Ascending aorta (tissue), 2 donors: ENCODE results near the gene ZNHIT3. TPM values are rescaled to one million over a fixed set of nuclear protein-coding genes. Genes with fewer than 3 reads are reported as not detected.

ENCODE experiments used
- DNase-seq, 2 donors: peaks; one replicate each; pipeline ENCODE4 v3.0.0-alpha.2; 2019; ENCODE audit warnings: low spot score in 2 of 2
- H3K27ac ChIP-seq, 2 donors: fragments of 200-600 bp; sonication (generic); one replicate each; pipeline ENCODE4 v1.5.1; 2016 to 2017; ENCODE audit warnings: mild to moderate bottlenecking in 1 of 2
- H3K27me3 ChIP-seq: fragments of 200-600 bp; sonication (generic); one replicate; pipeline ENCODE4 v1.5.1; 2017
- H3K36me3 ChIP-seq, 2 donors: fragments of 200-600 bp; sonication (generic); one replicate each; pipeline ENCODE4 v1.5.1; 2016
- H3K4me1 ChIP-seq, 2 donors: fragments of 200-600 bp; sonication (generic); one replicate each; pipeline ENCODE4 v1.5.1; 2016 to 2017; ENCODE audit warnings: mild to moderate bottlenecking in 1 of 2
- H3K4me3 ChIP-seq, 2 donors: fragments of 200-600 bp; sonication (generic); one replicate each; pipeline ENCODE4 v1.5.1; 2016 to 2017; ENCODE audit warnings: mild to moderate bottlenecking in 1 of 2
- H3K9me3 ChIP-seq, 2 donors: fragments of 200-600 bp; sonication (generic); one replicate each; pipeline ENCODE4 v1.5.1; 2016
- CTCF ChIP-seq, 3 experiments: fragments of 200-600 bp in 2 of 3; fragments of 450-650 bp in 1 of 3; sonication (generic) in 2 of 3; IDR thresholded peaks; one replicate each; pipeline ENCODE4 v1.5.1; 2016 to 2019; ENCODE audit warnings: antibody characterized with exemption in 3 of 3, mild to moderate bottlenecking in 1 of 3, moderate library complexity in 1 of 3
- intact Hi-C: fragments of 100-400 bp; cut with DNase I; formaldehyde crosslinking; loops from one replicate; pipeline ENCODE4 v1.15.1; 2023
- total RNA-seq: library from RNA; depleted of rRNA; stranded (reverse); fragments of >200 nt; gene quantifications from one replicate; pipeline ENCODE4 v1.1.0, GENCODE V29; 2016

Gene ZNHIT3
- total RNA-seq, 1 donor from 2014 or later = 49.4 TPM

- H3K4me1 ChIP-seq = no peaks in the 10 kb centered on the region
- H3K27me3 ChIP-seq = no peaks in the 10 kb centered on the region
- no peak for DNase-seq
- no peak overlapping the region for H3K27ac ChIP-seq
- intact Hi-C loops = no loop called here
- H3K9me3 ChIP-seq = no peaks in the 10 kb centered on the region
- H3K4me3 ChIP-seq = no peak overlapping the region
- H3K36me3 ChIP-seq = no peaks in the 10 kb centered on the region
- no peak for TF ChIP-seq CTCF (IDR thresholded peaks at IDR 0.05)
Measured at GRCh38 chr17:36459601-36460000, 26.9 kb upstream of the ZNHIT3 start.

GRCh38 chr17:36460265-36460937 lies 26.1 kb upstream of the ZNHIT3 start:
- Histone ChIP-seq H3K36me3 (no peaks in the 10 kb centered on the region), H3K27me3 (no peaks in the 10 kb centered on the region), H3K9me3 (no peaks in the 10 kb centered on the region), H3K27ac (no peak overlapping the region), H3K4me1 (no peaks in the 10 kb centered on the region), H3K4me3 (no peak overlapping the region)
- no peak for DNase-seq
- intact Hi-C loops = no loop called here
- TF ChIP-seq CTCF (IDR thresholded peaks at IDR 0.05) = no peak

- no peak overlapping the region for H3K27ac ChIP-seq
- intact Hi-C loops = no loop called here
- no peaks in the 10 kb centered on the region for H3K27me3 ChIP-seq
- TF ChIP-seq CTCF (IDR thresholded peaks at IDR 0.05) = no peak
- H3K4me1 ChIP-seq = no peaks in the 10 kb centered on the region
- no peaks in the 10 kb centered on the region for H3K36me3 ChIP-seq
- no peak for DNase-seq
- no peak overlapping the region for H3K4me3 ChIP-seq
- H3K9me3 ChIP-seq = no peaks in the 10 kb centered on the region
Measured at GRCh38 chr17:36461330-36462110, 25.0 kb upstream of the ZNHIT3 start.

- no peak for DNase-seq
- Histone ChIP-seq H3K4me1 (no peaks in the 10 kb centered on the region), H3K4me3 (no peak overlapping the region), H3K9me3 (no peaks in the 10 kb centered on the region), H3K36me3 (no peaks in the 10 kb centered on the region), H3K27ac (no peak overlapping the region), H3K27me3 (no peaks in the 10 kb centered on the region)
- intact Hi-C loops = no loop called here
- TF ChIP-seq CTCF (IDR thresholded peaks at IDR 0.05) = no peak
Measured at GRCh38 chr17:36463916-36464764, 22.3 kb upstream of the ZNHIT3 start.

GRCh38 chr17:36464765-36465088 lies 21.8 kb upstream of the ZNHIT3 start:
- no peak for TF ChIP-seq CTCF (IDR thresholded peaks at IDR 0.05)
- Histone ChIP-seq H3K36me3 (no peaks in the 10 kb centered on the region), H3K4me3 (no peak overlapping the region), H3K27me3 (no peaks in the 10 kb centered on the region), H3K27ac (no peak overlapping the region), H3K4me1 (no peaks in the 10 kb centered on the region), H3K9me3 (no peaks in the 10 kb centered on the region)
- no peak for DNase-seq
- intact Hi-C loops = no loop called here
